ENCODE measurements around the gene SYT6.

The SYT6 gene

GRCh38 chr1:114154146-114154962 is 685 bp upstream of the SYT6 start:
- no peak for DNase-seq (ENCODE audit: low read depth)

- DNase-seq (ENCODE audit: low read depth), result no peak
These were observed 985 bp downstream of the SYT6 start for GRCh38 chr1:114152508-114153260.

- DNase-seq (ENCODE audit: low read depth), result no peak
These were observed 1.6 kb downstream of the SYT6 start for GRCh38 chr1:114152089-114152507.

GRCh38 chr1:114150016-114150415 is 3.7 kb downstream of the SYT6 start:
- DNase-seq (ENCODE audit: low read depth), result no peak

GRCh38 chr1:114149211-114149610 is 4.5 kb downstream of the SYT6 start:
- no peak for DNase-seq (ENCODE audit: low read depth)

- no peak for DNase-seq (ENCODE audit: low read depth)
These were observed 8.0 kb downstream of the SYT6 start for GRCh38 chr1:114145504-114146151.

- no peak for DNase-seq (ENCODE audit: low read depth)
These were observed 9.7 kb downstream of the SYT6 start for GRCh38 chr1:114144016-114144415.

GRCh38 chr1:114139540-114139939 is 14.1 kb downstream of the SYT6 start:
- no peak for DNase-seq (ENCODE audit: low read depth)

GRCh38 chr1:114137497-114137896 is 16.2 kb downstream of the SYT6 start:
- DNase-seq (ENCODE audit: low read depth), result no peak

GRCh38 chr1:114135786-114136185 is 17.9 kb downstream of the SYT6 start:
- no peak for DNase-seq (ENCODE audit: low read depth)

- DNase-seq (ENCODE audit: low read depth), result no peak
These were observed 19.2 kb downstream of the SYT6 start for GRCh38 chr1:114134518-114134917.

- DNase-seq (ENCODE audit: low read depth), result no peak
These were observed 20.5 kb downstream of the SYT6 start for GRCh38 chr1:114133129-114133528.

- DNase-seq (ENCODE audit: low read depth), result no peak
These were observed 22.0 kb downstream of the SYT6 start for GRCh38 chr1:114131526-114132220.

GRCh38 chr1:114130846-114131525 is 22.7 kb downstream of the SYT6 start:
- no peak for DNase-seq (ENCODE audit: low read depth)

GRCh38 chr1:114130213-114130612 is 23.5 kb downstream of the SYT6 start:
- no peak for DNase-seq (ENCODE audit: low read depth)

- no peak for DNase-seq (ENCODE audit: low read depth)
These were observed 25.4 kb downstream of the SYT6 start for GRCh38 chr1:114128293-114128692.

- DNase-seq (ENCODE audit: low read depth), result no peak
These were observed 27.2 kb downstream of the SYT6 start for GRCh38 chr1:114126261-114127095.

GRCh38 chr1:114124644-114125043 is 29.0 kb downstream of the SYT6 start:
- DNase-seq (ENCODE audit: low read depth), result no peak

- DNase-seq (ENCODE audit: low read depth), result no peak
These were observed 30.6 kb downstream of the SYT6 start for GRCh38 chr1:114122941-114123618.

GRCh38 chr1:114118351-114118990 is 35.2 kb downstream of the SYT6 start:
- DNase-seq (ENCODE audit: low read depth), result no peak
